HG03469 (cell line): ENCODE data around the gene ABI3BP.

Experiments used
- ATAC-seq: cut with Tn5 transposase; IDR thresholded peaks from one replicate; pipeline ENCODE4 v1.9.1; 2021; ENCODE audit warnings: mild to moderate bottlenecking, moderate library complexity, moderate number of reproducible peaks; ENCODE audit not compliant: unreplicated experiment

Gene ABI3BP

DNA sequence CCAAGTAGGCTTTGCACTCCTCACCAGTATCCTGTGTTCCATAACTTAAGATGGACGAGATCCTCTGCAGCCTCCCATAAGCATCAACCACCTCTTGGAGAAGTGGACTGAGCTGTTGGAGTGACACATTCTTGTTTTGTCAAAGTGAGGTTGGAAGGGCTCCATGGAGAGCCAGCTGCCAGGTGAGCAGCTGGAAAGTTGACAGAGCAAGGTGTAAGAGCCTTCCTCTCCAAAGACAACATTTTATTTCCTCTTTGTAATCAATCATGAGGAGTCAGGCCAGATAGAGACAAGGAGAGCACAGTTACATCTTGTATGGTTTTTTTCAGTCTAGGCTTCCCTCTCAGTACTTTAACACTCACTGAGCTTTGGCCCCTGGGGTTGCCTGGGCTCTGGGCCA lies 5.1 kb downstream of the ABI3BP start:
- no peak for ATAC-seq

DNA sequence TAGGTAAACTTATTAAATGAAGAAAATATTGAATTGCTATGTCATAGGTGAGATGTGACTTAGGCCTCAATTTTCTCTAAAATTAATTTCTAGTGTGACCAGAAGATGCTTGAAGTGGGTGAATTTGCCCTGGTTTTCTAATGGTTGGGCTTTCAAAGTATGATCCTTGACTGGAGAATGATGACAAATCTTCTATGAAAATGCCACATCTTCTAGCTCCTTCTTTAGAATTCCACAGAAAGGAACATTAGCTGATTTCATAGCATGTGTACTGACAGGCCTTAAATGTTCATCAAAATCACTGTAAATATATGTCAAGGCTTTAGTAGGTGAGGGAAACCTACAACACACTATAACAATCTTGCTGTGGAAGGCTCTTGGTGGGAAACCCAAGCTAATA lies 8.9 kb downstream of the ABI3BP start:
- ATAC-seq: no peak

DNA sequence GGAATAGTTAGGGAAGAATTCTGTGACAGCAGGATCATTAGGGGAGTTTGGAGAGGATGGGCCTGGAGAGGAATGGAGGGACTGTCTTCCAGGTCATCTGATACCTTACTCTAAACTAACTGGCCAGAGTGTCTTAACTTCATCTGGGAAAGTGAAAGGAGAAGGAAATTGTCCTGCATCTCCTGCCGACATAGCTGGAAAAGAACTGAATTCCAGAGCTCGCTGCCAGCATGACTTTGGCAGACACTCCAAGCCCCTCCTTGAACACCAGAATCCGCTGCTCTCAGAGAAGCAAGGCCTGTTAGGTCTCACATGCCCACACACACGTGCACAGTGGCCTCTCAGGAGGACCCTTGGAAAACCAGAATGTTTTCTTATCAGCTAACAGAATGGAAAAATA lies 10.5 kb downstream of the ABI3BP start:
- ATAC-seq: no peak

DNA sequence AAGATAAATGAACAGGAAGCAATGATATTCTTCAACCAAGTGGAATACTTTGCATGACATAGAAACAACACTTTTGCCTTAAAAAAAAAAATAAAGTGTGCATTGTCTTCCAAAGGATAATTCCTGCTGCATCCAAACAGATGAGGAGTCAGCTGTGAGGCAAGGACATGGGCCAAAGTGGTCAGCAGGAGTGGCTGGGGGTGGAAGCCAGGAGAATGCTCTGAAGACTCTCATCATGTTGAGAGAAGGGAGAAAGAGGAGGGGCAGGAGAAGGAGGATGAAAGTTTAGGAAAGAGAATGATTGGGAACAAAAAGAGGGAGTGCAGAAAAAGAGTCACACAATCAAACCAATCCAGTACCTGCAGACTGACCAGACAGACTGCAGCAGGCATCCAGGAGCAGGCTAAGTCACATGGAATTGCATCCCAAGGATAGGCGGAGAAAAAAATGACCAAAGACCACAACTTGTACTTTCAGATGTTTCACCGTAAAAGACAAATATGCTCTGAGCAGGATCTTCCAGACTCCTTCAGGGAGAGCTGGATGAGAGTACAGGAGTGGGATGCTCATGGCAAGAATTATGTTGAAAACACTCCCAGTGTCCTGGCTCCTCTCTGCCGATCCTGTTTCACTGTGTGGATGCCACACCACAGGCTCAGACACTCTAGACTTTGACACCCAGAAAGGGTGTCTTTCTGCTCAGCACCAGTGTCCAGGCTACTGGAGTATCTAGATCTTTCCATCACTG lies 11.9 kb downstream of the ABI3BP start:
- ATAC-seq: no peak

DNA sequence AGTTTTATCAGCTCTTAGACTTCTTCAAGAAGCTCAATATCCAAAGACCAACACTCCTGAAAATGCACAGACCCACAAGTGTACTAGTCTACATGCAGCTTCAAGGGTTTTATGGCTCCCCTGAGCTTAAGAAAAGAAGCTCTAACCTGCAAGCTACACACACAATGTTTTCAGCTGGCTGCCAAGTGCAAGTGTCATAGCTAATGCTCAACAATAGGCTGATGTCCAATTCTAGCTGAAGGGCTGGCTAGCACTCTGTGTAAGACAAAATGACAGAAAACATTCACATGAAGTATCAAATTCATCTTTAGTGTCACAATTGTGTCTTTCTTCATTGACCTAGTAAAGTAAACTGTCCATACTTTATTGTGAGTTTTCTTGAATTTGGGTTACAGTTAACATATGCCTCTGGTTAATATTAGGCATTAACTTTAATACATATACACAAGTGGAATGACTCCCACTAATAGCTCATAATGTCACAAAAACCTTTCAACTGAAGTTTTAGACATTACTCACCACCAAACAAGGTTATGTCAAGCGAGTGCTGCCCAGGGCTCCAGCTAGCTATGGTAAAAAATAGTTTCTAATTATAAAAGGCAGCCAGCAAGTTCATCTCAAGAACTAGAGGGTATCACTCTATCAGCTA lies 15.1 kb downstream of the ABI3BP start:
- ATAC-seq: no peak

DNA sequence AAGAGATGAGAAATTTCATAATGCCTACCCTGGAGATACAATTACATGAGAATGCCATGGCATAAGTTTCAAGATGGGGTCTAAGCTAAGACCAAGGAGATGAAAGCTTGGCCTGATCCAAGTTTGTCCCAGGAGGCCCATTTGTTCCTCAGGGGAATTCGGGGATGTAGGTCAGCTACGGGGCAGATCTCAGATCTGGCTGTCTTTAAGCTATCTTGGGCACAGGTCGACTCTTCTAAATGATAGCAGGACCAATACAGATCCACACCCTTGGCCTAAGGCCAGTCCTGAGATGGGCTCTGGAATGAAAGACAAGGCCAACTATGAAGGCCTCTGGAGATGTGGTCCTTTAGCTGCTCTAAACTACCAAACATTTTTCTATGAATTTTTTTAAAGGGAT lies 16.6 kb downstream of the ABI3BP start:
- no peak for ATAC-seq

DNA sequence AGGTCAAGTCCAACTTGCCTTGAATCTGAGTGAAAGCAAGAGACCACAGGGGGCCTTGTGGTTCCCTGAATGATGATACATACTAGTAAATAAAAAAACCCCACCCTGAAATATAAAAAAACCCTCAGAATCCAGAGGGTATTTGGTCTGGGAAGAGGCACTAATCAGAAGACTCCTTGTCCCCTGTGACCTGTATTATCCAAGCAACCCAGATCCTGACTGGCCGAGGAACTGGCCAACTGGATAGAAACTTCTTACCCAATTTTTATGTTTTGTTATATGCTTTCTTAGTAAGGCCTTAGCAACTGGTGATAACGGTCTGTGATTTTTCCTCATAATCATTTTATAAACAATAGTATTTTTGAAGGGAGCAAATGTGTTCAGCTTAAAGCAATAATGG lies 17.5 kb downstream of the ABI3BP start:
- ATAC-seq: no peak

DNA sequence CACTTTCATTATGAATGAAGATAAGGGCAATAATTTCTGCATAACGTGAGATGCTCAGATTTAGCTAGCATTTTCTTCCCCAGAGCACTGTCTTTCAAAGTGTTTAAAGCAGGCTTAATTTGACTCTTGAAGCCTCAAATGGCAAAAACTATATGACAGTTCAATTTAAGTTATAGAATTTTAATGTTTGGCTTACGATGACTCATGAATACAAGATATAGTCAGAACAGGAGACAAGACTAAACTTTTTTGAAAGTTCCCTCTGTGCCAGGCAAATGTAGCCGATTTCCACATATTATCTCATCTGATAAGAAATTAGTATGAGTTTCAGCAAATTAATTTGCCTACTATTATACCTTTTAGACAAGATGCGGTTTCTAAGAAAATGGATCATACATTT lies 19.6 kb downstream of the ABI3BP start:
- no peak for ATAC-seq

DNA sequence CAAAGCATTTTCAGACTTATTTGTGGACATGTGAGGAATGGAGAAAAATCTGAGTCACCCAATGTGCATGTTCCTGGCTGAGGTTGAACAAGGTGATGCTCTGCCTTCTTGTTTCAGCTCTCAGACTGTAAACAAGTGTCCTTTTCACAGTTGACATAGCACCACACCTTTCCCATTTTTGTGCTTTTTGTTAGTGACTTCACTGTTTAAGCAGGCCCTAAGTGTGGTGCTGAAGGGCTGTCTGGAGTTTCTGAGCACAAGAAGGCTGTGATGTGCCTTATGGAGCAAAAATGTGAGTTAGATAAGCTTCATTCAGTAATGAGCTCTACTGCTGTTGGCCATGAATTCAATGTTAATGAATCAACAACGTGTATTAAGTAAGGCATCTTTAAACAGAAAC lies 20.4 kb downstream of the ABI3BP start:
- no peak for ATAC-seq

DNA sequence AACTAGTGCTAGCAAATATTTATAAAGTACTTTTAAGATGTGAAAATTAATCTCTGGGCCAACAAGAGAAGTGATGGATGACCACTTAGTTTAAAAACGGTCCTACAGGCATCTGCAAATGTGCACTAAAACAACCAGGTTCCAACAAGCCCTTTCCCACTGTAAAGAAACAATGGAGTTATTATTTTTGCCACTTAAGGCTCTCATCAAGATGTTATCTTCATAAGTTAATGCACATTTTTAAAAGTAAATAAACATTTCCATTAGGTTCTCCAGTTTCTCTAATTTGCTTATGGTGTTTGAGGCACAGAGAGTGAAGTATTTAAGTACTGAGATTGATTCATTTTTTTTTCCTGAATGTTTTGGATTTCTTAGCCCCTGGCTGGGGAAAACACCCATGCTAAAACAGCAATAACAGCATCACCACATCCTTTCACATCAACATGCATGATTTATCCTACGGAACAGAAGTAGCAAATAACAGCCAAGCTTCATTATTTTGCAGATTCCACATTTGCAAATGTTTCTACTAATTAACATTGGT lies 20.8 kb downstream of the ABI3BP start:
- ATAC-seq: no peak

DNA sequence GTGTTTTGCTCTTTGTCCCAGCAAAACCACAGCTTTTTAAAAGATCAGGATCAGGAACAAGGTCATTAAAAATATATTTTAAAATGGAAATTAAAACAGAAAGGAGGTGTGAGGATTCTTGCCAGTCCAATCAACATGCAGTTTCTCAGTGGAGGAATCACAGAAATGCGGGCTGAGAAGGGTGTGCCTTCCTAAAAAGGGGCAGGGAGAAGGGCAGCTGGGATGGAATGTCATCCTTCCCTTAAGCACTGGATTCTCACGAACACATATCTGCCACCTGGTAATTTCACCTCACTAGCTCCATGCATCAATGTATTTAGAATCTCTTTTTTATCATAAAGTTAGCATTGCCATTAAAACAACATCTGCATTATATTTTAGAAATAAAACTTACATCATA lies 21.4 kb downstream of the ABI3BP start:
- ATAC-seq: no peak

DNA sequence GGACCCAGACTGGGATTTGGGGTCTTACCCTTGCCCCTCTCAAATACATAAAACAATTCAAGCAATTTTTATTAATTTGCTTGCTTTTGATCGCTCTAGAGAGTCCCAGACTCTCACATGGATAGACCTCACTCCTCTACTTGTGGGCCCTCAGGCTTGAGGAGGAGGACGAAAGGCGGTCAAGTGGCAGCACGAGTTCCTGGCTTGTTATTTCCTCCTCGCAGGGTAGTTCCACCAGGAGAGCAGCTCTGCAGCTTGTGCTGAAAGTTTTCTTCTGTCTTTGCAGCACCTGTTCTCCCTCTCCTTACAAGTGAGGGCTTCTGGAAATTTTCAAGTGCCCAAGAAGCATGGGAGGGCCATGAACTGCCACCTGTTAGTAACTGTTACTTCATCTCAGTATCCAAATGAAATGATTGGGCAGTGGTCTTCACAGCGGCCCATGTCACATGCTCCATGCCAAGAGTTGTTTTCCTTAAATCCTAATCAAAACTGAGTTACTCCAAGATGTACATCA lies 22.7 kb downstream of the ABI3BP start:
- no peak for ATAC-seq

DNA sequence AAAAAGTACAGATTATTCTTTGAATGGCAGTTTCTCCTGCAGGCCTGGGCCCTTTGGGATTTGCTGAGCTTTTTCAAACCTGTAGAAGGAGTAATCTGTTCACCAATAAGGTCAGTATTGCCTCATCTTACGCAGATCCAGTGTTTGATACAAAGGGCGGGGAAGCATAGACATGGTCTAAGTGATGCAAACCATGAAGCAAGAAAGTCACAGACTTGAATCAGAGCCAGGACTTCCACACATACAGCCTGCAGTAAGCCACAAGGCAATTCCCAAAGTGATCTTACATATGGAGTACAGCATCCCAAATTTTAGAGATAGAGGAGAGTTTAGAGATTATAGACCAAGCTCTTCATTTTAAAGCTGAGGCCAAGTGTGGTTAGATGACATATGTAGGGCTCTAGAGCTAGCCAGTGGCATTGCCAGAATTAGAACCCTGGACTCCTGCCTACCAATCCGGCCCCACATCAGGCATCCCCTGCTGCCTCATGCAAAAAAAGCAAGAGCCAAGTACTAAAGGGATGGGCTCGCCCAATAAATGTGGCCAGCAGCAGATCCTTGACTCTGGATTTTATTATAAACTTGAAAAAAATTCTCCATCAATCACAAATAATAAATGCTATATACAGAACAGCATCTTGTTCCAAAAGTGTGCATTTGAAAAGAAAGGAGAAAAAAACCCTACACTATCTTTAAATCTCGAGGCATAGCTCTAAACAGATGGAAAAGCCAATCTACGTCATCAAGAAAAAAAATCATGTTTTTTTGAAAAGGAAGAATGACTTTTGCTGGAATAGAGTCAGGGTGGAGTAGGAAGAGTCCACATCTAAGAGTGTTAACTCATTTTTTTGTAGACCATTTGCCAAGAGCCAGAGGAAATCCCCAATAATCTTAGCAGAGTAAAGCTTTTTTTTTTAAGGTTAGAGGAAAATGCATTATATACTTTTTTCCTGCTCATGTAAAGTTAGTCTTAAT lies 24.0 kb downstream of the ABI3BP start:
- no peak for ATAC-seq

DNA sequence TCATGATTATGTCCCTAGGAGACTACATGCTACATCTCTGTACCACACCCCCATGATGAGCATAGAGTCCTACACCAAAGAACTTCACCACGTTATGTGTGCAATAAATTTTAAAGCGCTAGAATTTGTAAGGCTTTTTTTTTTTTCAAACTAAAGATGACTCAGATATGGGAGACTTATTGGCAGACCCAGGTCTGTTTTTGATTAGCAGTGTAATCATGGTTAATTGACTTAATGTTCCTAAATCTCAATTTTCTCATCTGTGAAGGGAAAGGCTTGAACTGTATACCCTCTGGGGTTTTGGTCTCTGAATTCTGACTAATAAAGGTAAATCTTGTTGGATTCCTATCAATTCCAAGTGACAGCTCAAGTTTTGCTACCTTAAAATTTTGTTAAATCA lies 26.4 kb downstream of the ABI3BP start:
- no peak for ATAC-seq

DNA sequence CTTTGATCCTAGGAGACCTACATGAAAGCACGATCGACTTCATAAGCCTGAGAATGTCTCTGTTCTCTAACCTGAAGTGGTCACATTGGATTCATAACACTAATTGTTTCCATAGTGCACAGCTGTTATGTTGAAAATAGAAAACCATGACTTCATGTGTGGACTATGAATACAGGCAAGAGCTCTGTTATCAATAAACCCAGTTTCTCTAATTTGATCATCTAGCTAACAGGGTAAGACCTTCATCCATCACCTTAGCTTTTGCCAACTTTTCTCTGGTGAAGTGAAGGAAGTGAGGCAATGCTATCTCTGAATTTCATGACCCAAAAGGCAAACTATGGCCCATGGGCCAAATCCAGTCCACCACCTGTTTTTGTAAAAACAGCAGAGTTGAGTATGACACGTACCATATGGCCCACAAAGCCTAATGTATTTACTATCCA lies 27.2 kb downstream of the ABI3BP start:
- no peak for ATAC-seq

DNA sequence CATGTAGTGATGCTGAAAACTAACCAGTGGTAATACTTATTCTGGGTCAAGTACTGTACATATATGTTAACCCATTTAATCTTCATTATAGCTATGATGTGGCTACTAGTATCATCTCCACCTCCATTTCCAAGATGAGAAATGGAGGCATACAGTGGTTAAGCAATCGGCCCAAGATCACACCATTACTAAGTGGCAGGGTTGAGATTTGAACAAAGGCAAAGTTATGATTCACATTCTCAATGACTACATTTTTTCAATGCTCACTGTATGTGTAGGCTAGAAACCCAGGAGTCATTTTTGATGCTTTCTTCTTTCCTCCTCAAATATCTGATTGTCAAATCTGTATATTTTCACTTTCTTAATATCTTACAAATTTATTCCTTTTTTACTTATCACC lies 30.2 kb downstream of the ABI3BP start:
- ATAC-seq: no peak

DNA sequence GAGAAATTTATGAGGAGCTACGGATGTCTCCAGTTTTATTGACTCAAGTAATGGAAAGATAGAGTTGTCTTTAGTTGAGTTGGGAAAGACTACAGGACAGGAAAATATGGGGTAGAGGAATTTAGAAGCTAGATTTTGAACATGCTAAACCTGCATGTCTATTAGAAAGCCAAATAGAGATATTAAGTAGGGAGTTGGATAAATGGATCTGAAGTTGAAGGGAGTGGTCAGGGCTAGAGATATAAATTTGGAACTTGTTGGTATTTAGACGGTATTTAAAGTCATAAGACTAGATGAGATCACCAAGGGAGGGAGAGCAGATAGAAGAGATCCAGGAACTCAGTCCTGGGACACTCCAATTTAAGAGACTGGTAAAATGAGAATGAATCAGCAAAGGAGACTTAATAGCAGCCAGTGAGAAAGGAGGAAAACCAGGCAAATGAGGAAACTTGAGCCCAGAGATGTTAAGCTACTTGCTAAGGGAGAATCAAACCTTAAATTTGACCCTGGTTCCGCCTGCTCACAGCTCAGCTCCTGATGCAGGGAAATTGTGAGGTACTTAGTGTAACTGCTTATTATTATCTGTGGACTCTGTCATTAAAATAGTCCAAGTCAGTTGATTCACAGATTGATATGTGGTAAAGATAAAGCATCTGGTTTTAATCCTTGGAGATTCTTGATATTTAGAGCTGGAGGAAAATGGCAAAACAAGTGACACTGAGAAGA lies 35.8 kb downstream of the ABI3BP start:
- ATAC-seq: no peak

DNA sequence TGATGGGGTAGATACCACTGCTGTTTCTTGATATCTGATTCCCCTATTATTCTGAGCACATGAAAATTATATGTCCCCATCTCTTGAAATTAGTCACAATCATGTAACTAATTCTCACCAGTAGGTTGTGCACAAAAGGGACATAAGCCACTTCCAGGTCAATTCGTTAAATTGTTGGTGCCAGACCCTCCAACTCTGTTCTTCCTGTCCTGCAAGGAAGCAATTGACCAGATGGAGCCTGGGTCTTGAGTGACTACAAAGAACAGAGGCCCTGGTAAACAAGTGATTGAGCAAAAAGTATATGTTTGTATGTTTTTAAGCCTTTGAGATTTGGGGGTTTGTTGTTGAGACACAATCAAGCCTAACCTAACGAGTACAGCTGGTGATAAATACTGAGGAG lies 36.9 kb downstream of the ABI3BP start:
- ATAC-seq: no peak

DNA sequence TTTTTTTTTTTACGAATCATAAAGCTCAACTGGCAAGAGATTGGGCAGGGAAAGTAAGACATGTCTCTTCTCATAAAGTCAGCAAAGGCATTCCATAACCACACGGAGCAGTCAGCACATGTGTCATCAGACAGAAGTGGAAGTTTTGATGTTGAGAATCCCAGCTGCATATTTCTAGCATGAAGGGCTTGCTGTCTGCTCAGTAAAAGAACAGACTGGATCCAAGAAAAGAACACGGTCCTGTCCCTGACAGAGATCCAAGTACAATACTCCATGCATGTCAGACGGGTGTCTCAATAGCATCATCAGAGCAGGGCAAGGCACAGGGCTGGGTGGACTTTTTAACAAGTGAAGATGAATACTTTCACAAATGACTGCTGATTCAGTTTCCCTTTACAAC lies 38.2 kb downstream of the ABI3BP start:
- ATAC-seq: no peak

DNA sequence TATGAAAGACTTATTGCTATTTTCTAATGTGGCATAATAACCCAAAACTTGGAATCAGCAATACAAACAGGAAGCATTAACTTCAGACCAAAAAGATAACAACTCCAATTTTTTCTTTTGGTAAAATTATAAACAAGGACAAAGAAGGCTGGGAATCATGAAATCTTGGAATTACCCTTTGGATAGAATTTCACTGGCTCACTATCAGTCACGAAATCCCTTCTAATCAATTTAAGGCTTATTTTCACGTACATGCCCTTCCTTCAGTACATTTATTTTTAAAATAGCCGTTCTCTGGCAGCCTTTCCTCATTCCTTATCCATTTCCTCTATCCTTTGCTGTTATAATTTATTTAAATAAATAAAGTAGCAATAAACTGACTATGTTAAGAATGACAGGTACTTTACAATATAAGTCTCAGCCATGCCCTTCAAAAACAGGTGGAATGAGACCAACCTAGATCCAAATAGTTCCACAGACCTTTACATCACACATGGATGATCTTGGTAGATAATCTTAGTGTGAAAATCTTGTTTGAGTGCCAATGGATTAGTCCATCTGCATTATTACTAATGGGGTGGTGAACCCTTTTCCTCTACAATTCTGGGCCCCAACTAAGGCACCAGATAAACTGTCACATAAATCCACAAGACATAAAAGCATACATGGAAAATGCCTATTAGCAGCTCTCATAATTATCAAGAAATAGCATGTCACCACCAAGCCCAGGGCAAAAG lies 38.9 kb downstream of the ABI3BP start:
- no peak for ATAC-seq
